Adrenal gland (tissue), 12 donors: ENCODE data around the gene CTBP2. TPM values are rescaled to one million over a fixed set of nuclear protein-coding genes. Genes with fewer than 3 reads are reported as not detected.
A peak's percentile ranks its signal among the peaks of the same experiment; 100 is the strongest.

ENCODE experiments used
- DNase-seq, 7 donors: peaks; one replicate each; pipeline ENCODE4 v3.0.0-alpha.2; 2019 to 2020
- H3K27ac ChIP-seq, 5 donors: fragments of 200-600 bp; sonication (generic) in 4 of 5; 1 replicate in 3 of 5; 2 replicates in 2 of 5; pipeline versions ENCODE4 v1.5.1 to v1.8.0; 2016 to 2020; ENCODE audit warnings: mild to moderate bottlenecking in 1 of 5
- H3K27me3 ChIP-seq: fragments of 200-600 bp; 2 replicates; pipeline ENCODE4 v1.8.0; 2021
- H3K36me3 ChIP-seq, 2 donors: fragments of 200-600 bp; replicated peaks in 1 of 2; 1 replicate in 1 of 2; 2 replicates in 1 of 2; pipeline versions ENCODE4 v1.5.1 to v1.8.0; 2018 to 2022
- H3K4me1 ChIP-seq, 2 donors: fragments of 200-600 bp; replicated peaks in 1 of 2; 1 replicate in 1 of 2; 2 replicates in 1 of 2; pipeline versions ENCODE4 v1.5.1 to v1.8.0; 2018 to 2021
- H3K4me3 ChIP-seq, 4 donors: fragments of 200-600 bp; sonication (generic) in 3 of 4; one replicate each; pipeline ENCODE4 v1.5.1; 2016 to 2018
- H3K9me3 ChIP-seq, 3 donors: fragments of 200-600 bp; sonication (generic) in 1 of 3; replicated peaks in 1 of 3; 1 replicate in 2 of 3; 2 replicates in 1 of 3; pipeline versions ENCODE4 v1.5.1 to v1.8.0; 2016 to 2021
- POLR2A ChIP-seq, 2 donors: fragments of 450-650 bp; IDR thresholded peaks; one replicate each; pipeline ENCODE4 v1.6.1; 2017; ENCODE audit warnings: antibody characterized with exemption in 2 of 2, mild to moderate bottlenecking in 2 of 2, moderate library complexity in 1 of 2
- WGBS, 4 donors: extraction: QIAGEN DNeasy Blood & Tissue Kit in 2 of 4; methylation state at CpG; one replicate each; pipeline versions ENCODE4 v1.1.5 to v1.1.7; 2013 to 2017; 5-methylcytosine and 5-hydroxymethylcytosine counted together
- intact Hi-C, 2 donors: fragments of 100-400 bp; cut with DNase I; formaldehyde crosslinking; loops; one replicate each; pipeline versions ENCODE4 v1.14.1 to v1.15.0; 2022 to 2023
- polyA plus RNA-seq, 3 donors: library from polyadenylated mRNA; stranded (reverse); fragments of 200-250 nt in 2 of 3; fragments of 350-450 nt in 1 of 3; fragmentation: Illumina TruSeq in 1 of 3; extraction: RNeasy Lipid Tissue Mini Kit (QIAGEN cat#74804) in 1 of 3; gene quantifications; one replicate each; pipeline ENCODE4 v1.2.3, GENCODE V29; 2013 to 2014
- total RNA-seq, 9 donors: library from RNA; depleted of rRNA in 4 of 9; stranded (reverse); fragments of >200 nt in 4 of 9; fragments of 120-200 nt in 1 of 9; fragmentation: NEBNext Ultra II Directional in 1 of 9; extraction: Animal tissue kit (Norgen Biotek cat#: 25700) in 1 of 9; gene quantifications; one replicate each; pipeline versions ENCODE4 v1.1.0 to v1.2.4, GENCODE V29; 2013 to 2023
- TF ChIP-seq, protein P1 (sequence below), 6 experiments: fragments of 450-650 bp in 4 of 6; fragments of 200-600 bp in 2 of 6; sonication (generic) in 1 of 6; IDR thresholded peaks; 1 replicate in 5 of 6; 2 replicates in 1 of 6; pipeline versions ENCODE4 v1.5.1 to v1.8.0; 2016 to 2021; ENCODE audit warnings: antibody characterized with exemption in 6 of 6, mild to moderate bottlenecking in 2 of 6, moderate library complexity in 1 of 6
- donor health status: healthy with polysubstance abuse.
- donor health status: Bipolar disorder and iron deficiency.
- donor health status: DM: yes; HTN: yes; CAD: no.
- donor health status: DM: no; HTN: no; CAD: no.
- donor health status: DM: no; HTN: no; CAD: no.
- donor health status: DM: yes; HTN: yes; CAD: no.

CTBP2 gene
- total and polyA plus RNA-seq, 12 donors = 25.3 to 66.5 (median 45.7) TPM

DNA sequence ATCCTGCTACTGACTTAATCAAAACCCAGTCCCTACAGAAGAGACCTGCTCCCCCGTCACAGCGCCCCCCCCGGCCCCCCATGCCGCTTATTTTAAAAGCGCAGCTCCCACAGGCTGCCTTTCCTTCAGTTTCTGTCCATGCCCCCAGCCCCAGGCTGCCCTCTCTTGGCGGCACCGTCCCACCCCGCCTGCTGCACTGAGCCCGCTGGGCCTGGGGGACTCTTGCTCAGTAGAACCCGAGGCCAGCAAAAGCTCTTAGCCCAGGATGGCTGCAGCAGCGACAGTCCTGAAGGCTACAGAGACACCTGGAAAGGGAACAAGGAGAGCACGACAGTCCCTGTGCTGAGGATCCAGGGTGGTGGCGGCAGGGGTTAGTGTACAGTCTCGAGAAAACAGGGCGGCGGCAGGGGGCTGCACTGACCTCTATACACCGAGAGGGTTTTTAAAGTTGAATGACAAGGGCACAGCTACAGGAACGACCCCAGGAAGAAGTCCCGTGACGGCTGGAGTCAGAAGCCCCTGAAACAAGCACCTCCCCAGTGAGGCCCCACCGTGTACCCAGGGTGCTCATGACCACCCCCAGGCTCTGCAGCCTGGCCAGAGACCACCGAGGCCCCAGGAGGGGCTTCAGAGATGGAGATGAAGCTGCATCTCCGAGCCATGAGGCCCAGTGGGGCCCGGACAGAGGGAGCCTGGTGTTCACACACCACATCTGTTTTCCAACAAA is 164.1 kb downstream of the CTBP2 start:
- peaks cover 0 to 68% of the 10 kb centered on the region in 2 donors for H3K36me3 ChIP-seq
- intact Hi-C loops = loop anchor here in 1 of 2 donors (10.0 kb wide), 1 partner anchor 59 kb away; no protein-coding TSS in a partner anchor
- WGBS, 4 donors = 79 to 84% (median 82%) methylated on average over 22 to 24 of the region's 24 CpGs

GRCh38 chr10:124995605-124996004 is 164.8 kb downstream of the CTBP2 start:
- WGBS, 4 donors = 88 to 92% (median 90%) methylated on average over 11 of the region's 11 CpGs
- Histone ChIP-seq H3K36me3 (peaks cover 0 to 75% of the 10 kb centered on the region in 2 donors), H3K9me3 (no peaks in the 10 kb centered on the region), H3K4me1 (peaks cover 18 to 34% of the 10 kb centered on the region in 2 donors), H3K27ac (no peak overlapping the region), H3K27me3 (no peaks in the 10 kb centered on the region), H3K4me3 (no peak overlapping the region)
- TF ChIP-seq, protein P1, sequence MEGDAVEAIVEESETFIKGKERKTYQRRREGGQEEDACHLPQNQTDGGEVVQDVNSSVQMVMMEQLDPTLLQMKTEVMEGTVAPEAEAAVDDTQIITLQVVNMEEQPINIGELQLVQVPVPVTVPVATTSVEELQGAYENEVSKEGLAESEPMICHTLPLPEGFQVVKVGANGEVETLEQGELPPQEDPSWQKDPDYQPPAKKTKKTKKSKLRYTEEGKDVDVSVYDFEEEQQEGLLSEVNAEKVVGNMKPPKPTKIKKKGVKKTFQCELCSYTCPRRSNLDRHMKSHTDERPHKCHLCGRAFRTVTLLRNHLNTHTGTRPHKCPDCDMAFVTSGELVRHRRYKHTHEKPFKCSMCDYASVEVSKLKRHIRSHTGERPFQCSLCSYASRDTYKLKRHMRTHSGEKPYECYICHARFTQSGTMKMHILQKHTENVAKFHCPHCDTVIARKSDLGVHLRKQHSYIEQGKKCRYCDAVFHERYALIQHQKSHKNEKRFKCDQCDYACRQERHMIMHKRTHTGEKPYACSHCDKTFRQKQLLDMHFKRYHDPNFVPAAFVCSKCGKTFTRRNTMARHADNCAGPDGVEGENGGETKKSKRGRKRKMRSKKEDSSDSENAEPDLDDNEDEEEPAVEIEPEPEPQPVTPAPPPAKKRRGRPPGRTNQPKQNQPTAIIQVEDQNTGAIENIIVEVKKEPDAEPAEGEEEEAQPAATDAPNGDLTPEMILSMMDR (IDR thresholded peaks at IDR 0.05) = no peak
- no peak for TF ChIP-seq POLR2A (IDR thresholded peaks at IDR 0.05)
- DNase-seq = peak in 5 of 7 donors; percentile 8 to 53 (median 18)
- intact Hi-C loops = loop anchor here in 1 of 2 donors (10.0 kb wide), 1 partner anchor 59 kb away; no protein-coding TSS in a partner anchor

More for the DNA sequence above, 164.1 kb downstream of the CTBP2 start:
- Histone ChIP-seq H3K27me3 (no peaks in the 10 kb centered on the region), H3K4me3 (no peak overlapping the region), H3K9me3 (no peaks in the 10 kb centered on the region), H3K4me1 (peaks cover 25 to 41% of the 10 kb centered on the region in 2 donors), H3K27ac (no peak overlapping the region)
- TF ChIP-seq POLR2A (IDR thresholded peaks at IDR 0.05) = no peak
- TF ChIP-seq, protein P1 (IDR thresholded peaks at IDR 0.05) = no peak
- peak in 4 of 7 donors; percentile 10 to 20 (median 14) for DNase-seq

DNA sequence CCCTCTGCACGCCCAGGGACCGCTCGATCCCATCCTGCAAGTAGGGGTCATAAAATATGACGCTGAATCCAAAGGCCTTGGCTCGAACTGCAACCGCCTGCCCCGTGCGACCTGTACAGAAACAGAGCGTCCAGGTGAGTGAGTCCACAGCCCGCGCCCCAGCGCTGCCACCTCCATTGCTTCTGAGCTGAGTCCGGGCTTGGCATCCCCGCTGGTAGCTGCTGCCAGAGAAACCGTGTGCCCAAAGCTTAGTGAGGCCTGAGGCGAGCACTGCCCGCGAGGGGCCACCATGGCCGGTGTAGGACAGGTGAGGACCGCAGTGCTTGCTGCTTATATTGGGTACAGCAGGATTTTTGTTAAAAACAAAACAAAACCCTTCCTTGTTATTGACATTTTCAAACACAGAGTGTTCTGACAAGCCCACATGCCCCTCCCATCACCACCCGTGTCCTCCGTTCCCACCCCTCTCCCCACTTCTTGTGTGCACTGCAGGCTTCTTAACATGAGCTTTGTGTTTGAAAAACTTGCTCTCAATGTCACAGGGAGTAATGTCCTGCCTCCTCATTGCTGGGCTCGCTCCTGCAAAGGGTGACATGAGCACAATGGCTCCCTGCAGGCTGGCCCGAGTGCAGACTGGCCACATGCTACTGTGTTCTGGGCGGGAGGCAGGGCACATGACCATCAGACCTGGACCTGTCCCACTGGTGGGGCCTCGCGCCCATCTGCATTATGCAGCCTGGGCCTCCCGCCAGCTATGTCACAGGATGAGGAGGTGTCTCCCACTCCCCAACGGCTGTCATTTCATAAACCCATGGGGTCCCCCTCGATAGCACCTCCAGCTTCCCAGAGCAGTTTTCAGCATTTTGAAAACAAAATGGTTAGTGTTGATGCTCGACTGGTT is 165.5 kb downstream of the CTBP2 start:
- H3K4me1 ChIP-seq = peaks cover 10 to 26% of the 10 kb centered on the region in 2 donors
- H3K27ac ChIP-seq = no peak overlapping the region
- TF ChIP-seq POLR2A (IDR thresholded peaks at IDR 0.05) = no peak
- TF ChIP-seq, protein P1 (IDR thresholded peaks at IDR 0.05) = no peak
- intact Hi-C loops = loop anchor here (5.0 to 10.0 kb wide), 2 partner anchors 60 to 67 kb away; no protein-coding TSS in a partner anchor
- H3K9me3 ChIP-seq = no peaks in the 10 kb centered on the region
- no peak overlapping the region for H3K4me3 ChIP-seq
- H3K36me3 ChIP-seq = peaks cover 0 to 82% of the 10 kb centered on the region in 2 donors
- peak in 6 of 7 donors; percentile 12 to 57 (median 26) for DNase-seq
- no peaks in the 10 kb centered on the region for H3K27me3 ChIP-seq
- WGBS, 4 donors = 79 to 86% (median 82%) methylated on average over 13 to 31 of the region's 31 CpGs
